Loucy (cell line): ENCODE measurements around the gene P3H1.

Source experiments
- CTCF ChIP-seq: fragments of 200-600 bp; sonication (generic); conservative IDR thresholded peaks from 2 replicates; pipeline ENCODE4 v1.5.1; 2014; ENCODE audit warnings: mild to moderate bottlenecking, antibody characterized with exemption, low read length
- EZH2phosphoT487 ChIP-seq: fragments of 200-600 bp; IDR thresholded peaks from 2 replicates; pipeline ENCODE4 v1.6.1; 2018; ENCODE audit warnings: antibody characterized with exemption, mild to moderate bottlenecking, moderate library complexity, borderline replicate concordance

- no peak for TF ChIP-seq EZH2phosphoT487
- no peak for TF ChIP-seq CTCF
Observed at GRCh38 chr1:42733415-42734200, 33.2 kb downstream of the P3H1 start.
